LNCAP (cell line): ENCODE data around the gene LZTS3.

Source experiments
- TF ChIP-seq, protein P1 (sequence below): fragments of 450-650 bp; IDR thresholded peaks from 2 replicates; pipeline ENCODE4 v1.5.1; 2017; ENCODE audit warnings: mild to moderate bottlenecking

Gene LZTS3

DNA sequence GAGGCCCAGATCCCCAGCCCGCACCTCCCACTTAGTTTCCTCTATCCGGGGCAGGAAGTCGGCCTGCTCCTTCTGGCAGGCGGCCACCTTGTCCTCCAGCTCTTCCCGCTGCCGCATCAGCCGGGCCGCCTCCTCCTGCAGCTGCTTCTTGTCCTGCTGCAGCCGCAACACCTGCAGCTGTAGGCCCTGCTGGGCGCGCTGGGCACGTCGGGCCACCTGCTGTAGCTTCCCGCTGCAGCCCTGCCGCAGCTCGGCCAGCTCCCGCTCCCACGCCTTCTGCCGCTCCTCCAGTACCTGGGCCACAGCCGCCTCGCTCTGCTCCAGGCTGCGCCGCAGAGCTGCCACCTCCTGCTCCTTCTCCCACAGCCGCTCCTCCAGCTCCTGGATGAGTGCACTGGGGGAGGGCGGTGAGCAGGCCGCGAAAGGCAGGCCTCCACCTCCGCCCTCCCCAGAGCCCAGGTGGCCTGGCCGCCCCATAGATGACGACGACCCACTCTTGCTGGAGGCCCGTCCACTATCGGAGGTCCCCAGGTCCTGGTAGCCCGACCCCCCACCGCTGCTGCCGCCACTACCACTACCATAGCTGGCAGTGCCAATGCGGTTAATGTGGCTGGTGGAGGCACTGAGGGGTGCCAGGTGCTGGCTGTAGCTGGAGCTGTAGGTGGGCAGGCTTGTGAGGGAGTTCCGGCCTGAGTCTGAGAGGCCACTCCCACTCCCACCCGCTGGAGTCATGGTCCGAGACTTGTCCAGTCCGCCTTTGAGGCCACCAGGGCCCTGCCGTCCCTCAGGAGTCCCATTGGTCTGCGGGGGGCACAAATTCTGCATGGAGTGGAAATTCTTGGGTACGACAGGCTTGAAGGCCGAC is 7.6 kb downstream of the LZTS3 start:
- TF ChIP-seq, protein P1, sequence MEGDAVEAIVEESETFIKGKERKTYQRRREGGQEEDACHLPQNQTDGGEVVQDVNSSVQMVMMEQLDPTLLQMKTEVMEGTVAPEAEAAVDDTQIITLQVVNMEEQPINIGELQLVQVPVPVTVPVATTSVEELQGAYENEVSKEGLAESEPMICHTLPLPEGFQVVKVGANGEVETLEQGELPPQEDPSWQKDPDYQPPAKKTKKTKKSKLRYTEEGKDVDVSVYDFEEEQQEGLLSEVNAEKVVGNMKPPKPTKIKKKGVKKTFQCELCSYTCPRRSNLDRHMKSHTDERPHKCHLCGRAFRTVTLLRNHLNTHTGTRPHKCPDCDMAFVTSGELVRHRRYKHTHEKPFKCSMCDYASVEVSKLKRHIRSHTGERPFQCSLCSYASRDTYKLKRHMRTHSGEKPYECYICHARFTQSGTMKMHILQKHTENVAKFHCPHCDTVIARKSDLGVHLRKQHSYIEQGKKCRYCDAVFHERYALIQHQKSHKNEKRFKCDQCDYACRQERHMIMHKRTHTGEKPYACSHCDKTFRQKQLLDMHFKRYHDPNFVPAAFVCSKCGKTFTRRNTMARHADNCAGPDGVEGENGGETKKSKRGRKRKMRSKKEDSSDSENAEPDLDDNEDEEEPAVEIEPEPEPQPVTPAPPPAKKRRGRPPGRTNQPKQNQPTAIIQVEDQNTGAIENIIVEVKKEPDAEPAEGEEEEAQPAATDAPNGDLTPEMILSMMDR = no peak

DNA sequence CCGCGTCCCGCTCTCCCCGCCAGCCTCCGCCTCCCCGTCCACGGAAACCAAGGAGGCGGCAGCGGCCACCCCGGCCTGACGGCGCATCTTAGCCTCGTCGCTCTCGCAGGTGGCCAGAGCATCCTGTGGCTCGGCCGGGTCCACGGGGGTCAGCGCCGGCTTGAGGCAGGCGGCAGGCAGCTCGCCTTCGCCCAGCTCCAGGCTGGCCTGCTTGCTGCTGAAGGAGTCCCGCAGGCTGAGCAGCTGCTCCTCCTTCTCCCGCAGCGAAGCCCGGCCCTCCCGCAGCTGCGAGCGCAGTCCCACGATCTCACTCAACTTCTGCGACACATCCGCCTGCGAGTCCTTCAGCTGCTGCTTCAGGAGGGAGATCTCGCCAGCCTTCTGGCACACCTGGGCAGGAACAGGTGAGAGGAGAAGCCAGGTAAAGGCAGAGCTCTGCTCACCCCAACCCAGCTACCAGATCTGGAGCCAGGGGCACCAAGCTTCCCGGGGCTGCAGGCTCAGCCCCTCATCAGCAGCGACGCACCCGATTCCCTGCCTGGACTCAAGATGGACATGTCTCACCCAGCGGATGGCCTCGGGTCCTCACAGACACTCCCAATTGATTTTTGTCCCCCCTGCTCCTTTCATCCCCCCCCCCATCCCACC is 8.5 kb downstream of the LZTS3 start:
- TF ChIP-seq, protein P1 = no peak

DNA sequence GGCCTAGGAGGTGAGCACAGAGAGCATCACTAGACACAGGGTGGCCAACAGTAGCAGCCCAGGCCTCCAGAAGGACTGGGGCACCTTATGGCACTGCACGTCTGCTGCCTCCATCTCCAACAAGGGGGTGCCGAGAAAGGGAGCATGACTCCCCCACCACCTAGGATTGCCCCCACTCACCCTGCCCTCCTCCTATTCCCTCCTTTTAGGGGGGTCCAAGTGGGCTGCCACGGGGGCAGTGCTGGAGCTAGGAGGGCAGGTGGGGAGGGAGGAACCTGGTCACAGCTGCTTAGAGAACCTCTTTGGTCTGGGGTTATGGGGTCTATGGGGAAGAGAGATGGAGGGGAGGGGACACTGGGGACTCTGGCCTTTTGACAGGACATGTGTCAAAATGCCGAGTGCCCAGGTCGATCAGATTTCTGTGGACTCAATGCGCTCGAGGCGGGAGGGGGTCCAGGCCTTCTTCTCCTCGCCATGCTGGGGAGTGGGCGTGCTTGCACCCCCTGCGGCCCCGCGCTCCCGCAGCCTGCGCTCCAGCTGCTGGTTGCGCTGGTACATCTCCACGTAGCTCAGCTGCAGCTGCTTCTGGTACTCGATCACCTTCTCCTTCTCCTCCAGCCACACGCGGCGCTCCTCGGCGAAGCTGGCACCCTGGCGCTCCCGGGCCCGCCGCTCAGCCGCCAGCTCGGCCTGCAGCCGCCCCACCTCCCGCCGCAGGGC is 9.1 kb downstream of the LZTS3 start:
- TF ChIP-seq, protein P1 = no peak

DNA sequence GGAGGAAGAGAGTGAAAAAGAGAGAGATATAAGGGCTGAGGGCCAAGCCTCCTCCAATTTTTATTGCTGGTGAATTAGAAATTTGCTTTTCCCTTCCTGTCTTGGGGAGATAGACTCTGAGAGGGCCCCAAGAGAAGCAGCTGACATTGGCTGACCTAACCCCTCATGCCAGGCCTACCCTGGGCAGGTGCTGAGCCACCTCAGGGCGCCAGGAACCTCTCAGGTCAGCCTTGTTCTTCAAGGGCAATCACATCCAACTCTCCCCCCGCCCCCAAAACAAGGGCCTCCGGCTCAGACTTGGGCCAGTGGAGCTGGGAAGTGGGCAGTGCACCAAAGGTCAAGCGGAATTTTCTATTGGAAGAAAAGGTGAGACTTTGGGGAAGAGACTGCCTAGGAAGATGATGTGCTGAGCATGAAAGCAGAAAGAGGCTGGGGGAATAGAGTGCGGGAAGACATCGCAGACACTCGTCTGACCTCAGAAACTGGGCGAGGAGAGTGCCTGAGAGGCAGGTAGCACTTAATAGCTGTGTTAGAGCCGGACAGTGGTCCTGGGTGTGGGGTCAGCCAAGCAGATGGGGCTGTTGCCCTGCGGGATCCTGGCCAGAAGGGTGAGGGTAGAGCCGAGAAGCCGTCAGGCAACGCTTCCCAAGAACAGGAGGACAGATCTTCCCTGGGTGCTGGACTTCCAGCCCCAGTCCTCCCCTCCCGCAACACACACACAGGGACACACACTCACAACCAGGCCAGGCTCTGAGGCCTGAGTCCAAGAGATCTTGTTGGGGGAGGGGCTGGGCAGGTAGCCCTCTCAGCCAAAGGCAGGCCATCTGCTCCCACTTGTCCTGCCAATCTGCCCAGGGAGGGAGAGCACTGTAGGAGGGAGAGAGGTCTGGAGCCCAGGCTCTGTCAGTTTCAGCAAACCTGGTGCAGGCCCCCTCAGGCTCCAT is 10.0 kb downstream of the LZTS3 start:
- TF ChIP-seq, protein P1 = no peak

DNA sequence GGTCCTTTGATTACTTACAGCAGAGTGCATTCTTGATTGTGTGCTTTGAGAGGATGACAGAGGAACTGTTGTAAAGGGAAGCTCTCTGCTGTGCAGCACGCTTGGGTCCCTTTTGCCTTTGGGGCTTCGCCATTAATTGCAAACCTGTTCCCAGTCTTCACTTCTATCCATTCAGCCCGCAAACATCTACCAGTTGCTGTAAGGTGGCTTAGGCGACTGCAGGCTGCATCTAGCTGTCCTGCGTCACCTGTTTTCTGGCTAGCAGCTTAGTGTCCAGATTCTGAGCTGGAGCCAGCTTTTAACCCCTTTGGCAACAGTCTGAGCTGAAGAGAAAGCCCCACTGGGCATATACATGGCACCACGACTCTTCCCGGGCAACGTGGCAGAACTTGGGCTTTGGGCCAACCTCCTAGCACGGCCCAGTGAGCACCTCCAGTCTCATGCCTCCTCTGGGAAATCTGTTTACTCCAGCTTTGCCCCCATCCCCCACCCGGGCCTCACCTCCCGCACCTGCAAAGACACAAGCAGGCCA is 11.2 kb downstream of the LZTS3 start:
- TF ChIP-seq, protein P1 = no peak

DNA sequence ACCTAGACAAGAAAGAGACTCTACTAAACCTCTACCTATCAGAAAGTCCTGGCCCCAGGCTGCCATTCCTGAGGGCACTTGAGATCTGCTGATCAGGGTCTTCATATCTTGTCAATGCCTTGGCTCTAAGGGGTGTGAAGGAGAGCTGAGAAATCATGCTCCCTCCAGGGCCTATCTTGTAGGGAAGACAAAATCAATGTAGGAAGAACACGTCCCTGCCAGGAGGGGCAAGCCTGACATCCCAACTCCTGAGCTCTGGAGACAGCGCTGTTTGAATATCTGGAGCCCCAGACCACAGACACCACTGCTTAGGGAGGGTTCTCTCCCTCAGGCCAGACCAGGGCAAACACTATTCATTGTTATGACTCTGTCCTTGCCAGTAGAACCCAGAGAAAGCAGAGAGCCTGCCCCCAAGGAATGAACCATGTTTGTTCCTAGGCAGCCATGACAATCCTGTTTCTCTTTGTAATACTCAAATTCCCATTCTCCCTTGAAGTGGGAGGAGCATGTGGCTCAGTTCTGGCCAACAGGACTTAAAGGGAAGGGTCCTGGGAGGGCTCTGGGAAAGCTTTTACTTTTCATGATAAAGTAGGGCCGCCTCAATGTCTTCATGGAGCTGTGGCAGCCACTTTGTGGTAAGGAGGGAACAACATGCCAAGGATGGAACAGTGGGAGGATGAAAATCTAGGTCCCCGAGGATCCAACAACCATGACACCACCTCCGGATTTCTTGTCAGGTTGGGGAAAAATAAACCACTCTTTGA is 11.9 kb downstream of the LZTS3 start:
- TF ChIP-seq, protein P1 = no peak
